ENCODE results near the gene MMP1.

Gene MMP1

GRCh38 chr11:102831128-102831488 is 33.1 kb upstream of the MMP1 start:
- no peaks in the 10 kb centered on the region for H3K27me3 ChIP-seq (ENCODE audit: insufficient read depth, low read length)
- peaks cover 2% of the 10 kb centered on the region for H3K9me3 ChIP-seq (ENCODE audit: insufficient read depth, low read depth, low read length)
- no peak overlapping the region for H3K9ac ChIP-seq (ENCODE audit: low read depth, low read length)
- no peaks in the 10 kb centered on the region for H3K36me3 ChIP-seq (ENCODE audit: insufficient read depth, low read depth, low read length)
- H3K4me3 ChIP-seq (ENCODE audit: low read length) = no peak overlapping the region
- peaks cover 4% of the 10 kb centered on the region; the same call in 1 of the 2 replicates for H3K4me1 ChIP-seq (ENCODE audit: insufficient read depth, low read length)
- no peak overlapping the region for H3K27ac ChIP-seq (ENCODE audit: low read length)

DNA sequence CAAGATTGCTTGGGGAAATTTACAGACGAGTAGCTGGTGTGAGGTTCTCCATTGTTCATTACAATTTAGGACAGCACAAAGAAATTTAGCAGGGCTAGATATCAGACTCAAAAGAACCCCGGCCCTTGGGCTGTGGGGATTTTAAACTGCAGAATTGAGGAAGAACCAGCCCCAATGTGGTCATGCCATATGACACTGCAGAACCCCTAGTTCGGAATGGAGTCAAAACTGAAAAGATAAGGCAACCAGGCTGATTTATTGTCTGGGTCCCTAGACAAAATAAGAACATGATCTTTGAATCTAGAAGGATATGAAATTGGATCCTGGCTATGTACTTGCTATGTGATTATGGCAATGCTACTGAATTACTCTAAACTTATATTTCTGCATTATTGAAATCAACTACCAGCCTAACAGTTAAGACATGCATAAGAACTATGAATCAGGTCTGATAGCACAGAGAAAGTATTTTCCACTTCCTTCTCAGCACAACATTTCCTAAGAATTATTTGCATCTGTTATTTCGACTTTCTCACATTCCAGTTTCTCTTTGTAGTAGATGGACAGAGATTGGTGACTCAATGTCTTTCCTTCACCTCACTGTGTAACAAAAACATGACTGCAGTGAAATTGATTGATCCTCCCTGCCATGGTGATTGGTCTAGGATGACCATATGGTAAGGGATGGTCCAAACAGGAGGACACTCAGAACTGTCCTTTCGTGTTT is 32.2 kb upstream of the MMP1 start:
- Histone ChIP-seq H3K27me3 (ENCODE audit: insufficient read depth, low read length) (no peaks in the 10 kb centered on the region), H3K36me3 (ENCODE audit: insufficient read depth, low read depth, low read length) (no peaks in the 10 kb centered on the region), H3K4me1 (ENCODE audit: insufficient read depth, low read length) (no peaks in the 10 kb centered on the region; the same call in 1 of the 2 replicates), H3K27ac (ENCODE audit: low read length) (no peak overlapping the region), H3K9ac (ENCODE audit: low read depth, low read length) (no peak overlapping the region), H3K4me3 (ENCODE audit: low read length) (no peak overlapping the region), H3K9me3 (ENCODE audit: insufficient read depth, low read depth, low read length) (peaks cover 7% of the 10 kb centered on the region)

GRCh38 chr11:102829316-102830000 is 31.5 kb upstream of the MMP1 start:
- H3K9ac ChIP-seq (ENCODE audit: low read depth, low read length) = no peak overlapping the region
- H3K9me3 ChIP-seq (ENCODE audit: insufficient read depth, low read depth, low read length) = peaks cover 8% of the 10 kb centered on the region
- H3K27me3 ChIP-seq (ENCODE audit: insufficient read depth, low read length) = no peaks in the 10 kb centered on the region
- no peaks in the 10 kb centered on the region; the same call in 1 of the 2 replicates for H3K4me1 ChIP-seq (ENCODE audit: insufficient read depth, low read length)
- H3K36me3 ChIP-seq (ENCODE audit: insufficient read depth, low read depth, low read length) = no peaks in the 10 kb centered on the region
- no peak overlapping the region for H3K4me3 ChIP-seq (ENCODE audit: low read length)
- H3K27ac ChIP-seq (ENCODE audit: low read length) = no peak overlapping the region

- Histone ChIP-seq H3K27me3 (ENCODE audit: insufficient read depth, low read length) (no peaks in the 10 kb centered on the region), H3K4me1 (ENCODE audit: insufficient read depth, low read length) (no peaks in the 10 kb centered on the region; the same call in 1 of the 2 replicates), H3K9ac (ENCODE audit: low read depth, low read length) (no peak overlapping the region), H3K27ac (ENCODE audit: low read length) (no peak overlapping the region), H3K36me3 (ENCODE audit: insufficient read depth, low read depth, low read length) (no peaks in the 10 kb centered on the region), H3K4me3 (ENCODE audit: low read length) (no peak overlapping the region), H3K9me3 (ENCODE audit: insufficient read depth, low read depth, low read length) (peaks cover 15% of the 10 kb centered on the region)
Measured at GRCh38 chr11:102824556-102824955, 26.6 kb upstream of the MMP1 start.

DNA sequence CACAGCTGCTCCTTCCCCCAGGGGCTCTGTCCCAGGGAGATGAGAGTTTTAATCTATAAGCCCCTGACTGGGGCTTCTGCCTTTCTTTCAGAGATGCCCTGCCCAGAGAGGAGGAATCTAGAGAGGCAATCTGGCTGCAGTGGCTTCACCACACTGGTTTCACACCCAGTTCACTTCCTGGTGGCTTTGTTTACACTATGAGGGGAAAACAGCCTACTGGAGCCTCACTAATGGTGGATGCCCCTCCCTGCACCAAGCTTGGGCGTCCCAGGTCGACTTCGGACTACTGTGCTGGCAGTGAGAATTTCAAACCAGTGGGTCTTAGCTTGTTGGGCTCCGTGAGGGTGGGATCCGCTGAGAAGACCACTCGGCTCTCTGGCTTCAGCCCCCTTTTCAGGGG is 21.5 kb upstream of the MMP1 start:
- Histone ChIP-seq H3K36me3 (ENCODE audit: insufficient read depth, low read depth, low read length) (no peaks in the 10 kb centered on the region), H3K27ac (ENCODE audit: low read length) (no peak overlapping the region), H3K4me1 (ENCODE audit: insufficient read depth, low read length) (no peaks in the 10 kb centered on the region), H3K4me3 (ENCODE audit: low read length) (no peak overlapping the region), H3K27me3 (ENCODE audit: insufficient read depth, low read length) (no peaks in the 10 kb centered on the region), H3K9ac (ENCODE audit: low read depth, low read length) (no peak overlapping the region), H3K9me3 (ENCODE audit: insufficient read depth, low read depth, low read length) (peaks cover 7% of the 10 kb centered on the region)

DNA sequence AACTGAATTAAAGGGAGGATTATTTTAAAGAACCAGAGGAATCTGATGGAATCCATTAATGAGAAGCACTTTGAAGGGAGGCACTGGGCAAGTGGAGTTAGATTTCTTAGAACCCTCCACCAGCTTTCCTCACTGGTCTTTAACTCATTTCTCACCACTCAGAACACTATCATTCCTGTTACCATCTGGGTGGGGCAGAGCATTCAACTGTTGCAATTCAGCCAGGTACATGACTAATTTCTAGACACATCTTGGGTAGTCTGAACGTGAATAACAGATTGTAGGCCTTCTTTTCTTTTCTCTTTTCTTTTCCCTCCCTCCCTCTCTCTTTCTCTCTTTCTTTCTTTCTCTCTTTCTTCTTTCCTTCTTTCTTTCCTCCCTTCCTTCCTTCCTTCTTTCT is 15.5 kb upstream of the MMP1 start:
- Histone ChIP-seq H3K9ac (ENCODE audit: low read depth, low read length) (no peak overlapping the region), H3K4me1 (ENCODE audit: insufficient read depth, low read length) (0 out of 2 replicates have a peak, but pooled peaks cover 4% of the 10 kb centered on the region), H3K9me3 (ENCODE audit: insufficient read depth, low read depth, low read length) (no peaks in the 10 kb centered on the region), H3K36me3 (ENCODE audit: insufficient read depth, low read depth, low read length) (no peaks in the 10 kb centered on the region), H3K27me3 (ENCODE audit: insufficient read depth, low read length) (no peaks in the 10 kb centered on the region), H3K27ac (ENCODE audit: low read length) (no peak overlapping the region), H3K4me3 (ENCODE audit: low read length) (no peak overlapping the region)

DNA sequence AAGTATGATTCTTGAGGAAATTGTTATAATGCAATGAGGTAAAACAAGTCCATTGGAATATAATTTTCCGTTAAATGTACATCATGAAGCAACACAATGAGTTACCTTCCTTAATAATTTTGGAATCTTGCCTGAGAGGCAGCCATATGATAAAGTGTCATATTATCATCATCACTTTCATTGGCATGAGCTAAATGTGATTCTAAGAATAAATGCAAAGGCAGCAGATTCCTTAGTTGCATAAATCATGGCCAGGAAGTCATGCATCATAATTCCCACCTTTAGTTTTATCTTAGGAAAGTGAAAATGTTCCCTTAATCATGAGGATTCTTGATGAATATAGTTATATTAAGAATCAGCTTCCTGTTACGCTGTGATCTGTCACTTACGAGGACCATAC is 14.2 kb upstream of the MMP1 start:
- Histone ChIP-seq H3K9ac (ENCODE audit: low read depth, low read length) (no peak overlapping the region), H3K27ac (ENCODE audit: low read length) (no peak overlapping the region), H3K4me1 (ENCODE audit: insufficient read depth, low read length) (0 out of 2 replicates have a peak, but pooled peaks cover 4% of the 10 kb centered on the region), H3K4me3 (ENCODE audit: low read length) (no peak overlapping the region), H3K27me3 (ENCODE audit: insufficient read depth, low read length) (no peaks in the 10 kb centered on the region), H3K9me3 (ENCODE audit: insufficient read depth, low read depth, low read length) (no peaks in the 10 kb centered on the region), H3K36me3 (ENCODE audit: insufficient read depth, low read depth, low read length) (no peaks in the 10 kb centered on the region)

DNA sequence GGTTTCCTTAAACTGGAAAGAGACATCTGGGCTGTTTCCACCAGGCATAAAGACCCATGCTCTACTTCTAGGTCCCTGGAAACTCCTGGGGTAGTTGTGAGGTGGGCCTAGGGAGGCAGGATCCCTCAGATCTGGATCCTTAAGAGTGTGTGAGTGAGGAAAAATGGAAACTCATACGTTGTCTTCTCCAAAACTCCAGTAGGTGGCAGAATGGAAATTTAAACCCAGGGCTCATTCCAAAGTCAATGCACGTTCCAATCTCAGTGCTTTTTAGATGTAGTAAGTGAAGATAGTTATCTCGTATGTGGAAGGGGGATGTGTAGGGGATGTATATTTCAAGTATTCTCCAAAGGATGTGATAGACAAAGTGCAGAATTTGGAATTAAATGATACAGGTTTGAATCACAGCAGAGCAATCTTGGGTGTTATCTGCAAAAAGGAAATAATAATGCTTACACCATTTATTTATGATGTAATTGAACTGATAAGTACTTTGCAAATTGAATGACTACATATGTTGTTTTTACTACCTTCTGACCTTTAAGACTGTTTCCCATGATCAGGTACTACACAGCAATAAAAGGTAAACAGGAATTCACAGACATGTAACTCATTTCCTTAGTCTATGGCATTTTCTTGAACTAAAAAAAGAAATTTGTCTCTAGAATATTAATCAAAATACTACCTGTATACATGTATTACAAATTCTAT is 13.1 kb upstream of the MMP1 start:
- Histone ChIP-seq H3K9ac (ENCODE audit: low read depth, low read length) (no peak overlapping the region), H3K36me3 (ENCODE audit: insufficient read depth, low read depth, low read length) (no peaks in the 10 kb centered on the region), H3K27me3 (ENCODE audit: insufficient read depth, low read length) (no peaks in the 10 kb centered on the region), H3K4me3 (ENCODE audit: low read length) (no peak overlapping the region), H3K4me1 (ENCODE audit: insufficient read depth, low read length) (0 out of 2 replicates have a peak, but pooled peaks cover 4% of the 10 kb centered on the region), H3K27ac (ENCODE audit: low read length) (no peak overlapping the region), H3K9me3 (ENCODE audit: insufficient read depth, low read depth, low read length) (no peaks in the 10 kb centered on the region)

GRCh38 chr11:102809971-102810370 is 12.0 kb upstream of the MMP1 start:
- H3K4me3 ChIP-seq (ENCODE audit: low read length) = no peak overlapping the region
- no peak overlapping the region for H3K27ac ChIP-seq (ENCODE audit: low read length)
- H3K27me3 ChIP-seq (ENCODE audit: insufficient read depth, low read length) = no peaks in the 10 kb centered on the region
- no peaks in the 10 kb centered on the region for H3K9me3 ChIP-seq (ENCODE audit: insufficient read depth, low read depth, low read length)
- 0 out of 2 replicates have a peak, but pooled peaks cover 4% of the 10 kb centered on the region for H3K4me1 ChIP-seq (ENCODE audit: insufficient read depth, low read length)
- H3K9ac ChIP-seq (ENCODE audit: low read depth, low read length) = no peak overlapping the region
- no peaks in the 10 kb centered on the region for H3K36me3 ChIP-seq (ENCODE audit: insufficient read depth, low read depth, low read length)

- Histone ChIP-seq H3K9ac (ENCODE audit: low read depth, low read length) (no peak overlapping the region), H3K27ac (ENCODE audit: low read length) (no peak overlapping the region), H3K4me1 (ENCODE audit: insufficient read depth, low read length) (0 out of 2 replicates have a peak, but pooled peaks cover 4% of the 10 kb centered on the region), H3K36me3 (ENCODE audit: insufficient read depth, low read depth, low read length) (no peaks in the 10 kb centered on the region), H3K9me3 (ENCODE audit: insufficient read depth, low read depth, low read length) (no peaks in the 10 kb centered on the region), H3K27me3 (ENCODE audit: insufficient read depth, low read length) (no peaks in the 10 kb centered on the region), H3K4me3 (ENCODE audit: low read length) (peak overlapping the region; percentile 49; the same call in 1 of the 2 replicates)
Measured at GRCh38 chr11:102807921-102808320, 10.0 kb upstream of the MMP1 start.

GRCh38 chr11:102806296-102806695 is 8.3 kb upstream of the MMP1 start:
- Histone ChIP-seq H3K27ac (ENCODE audit: low read length) (no peak overlapping the region), H3K9me3 (ENCODE audit: insufficient read depth, low read depth, low read length) (no peaks in the 10 kb centered on the region), H3K4me3 (ENCODE audit: low read length) (no peak overlapping the region)

More at GRCh38 chr11:102806296-102806695, 8.3 kb upstream of the MMP1 start:
- Histone ChIP-seq H3K36me3 (ENCODE audit: insufficient read depth, low read depth, low read length) (no peaks in the 10 kb centered on the region), H3K9ac (ENCODE audit: low read depth, low read length) (no peak overlapping the region), H3K4me1 (ENCODE audit: insufficient read depth, low read length) (0 out of 2 replicates have a peak, but pooled peaks cover 4% of the 10 kb centered on the region), H3K27me3 (ENCODE audit: insufficient read depth, low read length) (no peaks in the 10 kb centered on the region)
